Measurements from ENCODE around the gene EPN1.

The EPN1 gene

GRCh38 chr19:55680339-55681130 lies 5.5 kb downstream of the EPN1 start:
- DNase-seq, result no peak

- no peak for DNase-seq
These were observed 6.4 kb downstream of the EPN1 start for GRCh38 chr19:55681131-55682092.

GRCh38 chr19:55683449-55684261 lies 8.6 kb downstream of the EPN1 start:
- DNase-seq, result no peak

GRCh38 chr19:55684946-55685681 lies 10.1 kb downstream of the EPN1 start:
- DNase-seq, result no peak

- DNase-seq, result no peak
These were observed 10.8 kb downstream of the EPN1 start for GRCh38 chr19:55685776-55686175.

- DNase-seq, result no peak
These were observed 11.5 kb downstream of the EPN1 start for GRCh38 chr19:55686311-55687050.

- no peak for DNase-seq
These were observed 12.5 kb downstream of the EPN1 start for GRCh38 chr19:55687281-55688201.

GRCh38 chr19:55688422-55689218 lies 13.6 kb downstream of the EPN1 start:
- no peak for DNase-seq

- DNase-seq, result no peak
These were observed 14.5 kb downstream of the EPN1 start for GRCh38 chr19:55689411-55690108.

- DNase-seq, result no peak
These were observed 15.2 kb downstream of the EPN1 start for GRCh38 chr19:55690109-55690768.

GRCh38 chr19:55690769-55691545 lies 15.9 kb downstream of the EPN1 start:
- DNase-seq, result no peak

GRCh38 chr19:55691561-55692481 lies 16.8 kb downstream of the EPN1 start:
- DNase-seq, result no peak

GRCh38 chr19:55692681-55693081 lies 17.7 kb downstream of the EPN1 start:
- DNase-seq, result no peak

- no peak for DNase-seq
These were observed 18.4 kb downstream of the EPN1 start for GRCh38 chr19:55693336-55693974.

GRCh38 chr19:55694241-55694655 lies 19.2 kb downstream of the EPN1 start:
- DNase-seq, result no peak
